Right forelimb (tissue), 1 donor: ENCODE data around the gene ADCY10.

ENCODE experiments used
- DNase-seq: peaks from one replicate; pipeline ENCODE4 v3.0.0-alpha.2; 2018

ADCY10 gene

GRCh38 chr1:167776151-167776550, 137.8 kb downstream of the ADCY10 start:
- DNase-seq, result no peak

- no peak for DNase-seq
Observed at GRCh38 chr1:167775178-167775577, 138.8 kb downstream of the ADCY10 start.

- no peak for DNase-seq
Observed at GRCh38 chr1:167774710-167775109, 139.2 kb downstream of the ADCY10 start.

GRCh38 chr1:167773516-167773915, 140.4 kb downstream of the ADCY10 start:
- DNase-seq, result no peak

- DNase-seq, result no peak
Observed at GRCh38 chr1:167772436-167772835, 141.5 kb downstream of the ADCY10 start.

GRCh38 chr1:167770127-167770526, 143.8 kb downstream of the ADCY10 start:
- DNase-seq, result no peak

- DNase-seq, result no peak
Observed at GRCh38 chr1:167767761-167768160, 146.2 kb downstream of the ADCY10 start.

- no peak for DNase-seq
Observed at GRCh38 chr1:167766538-167766937, 147.4 kb downstream of the ADCY10 start.

GRCh38 chr1:167765496-167765895, 148.4 kb downstream of the ADCY10 start:
- no peak for DNase-seq

GRCh38 chr1:167764458-167765330, 149.2 kb downstream of the ADCY10 start:
- no peak for DNase-seq

GRCh38 chr1:167763525-167764220, 150.3 kb downstream of the ADCY10 start:
- DNase-seq, result no peak

- no peak for DNase-seq
Observed at GRCh38 chr1:167762061-167762746, 151.7 kb downstream of the ADCY10 start.

GRCh38 chr1:167761400-167761799, 152.5 kb downstream of the ADCY10 start:
- no peak for DNase-seq
